Uterus (tissue), 2 donors: Measurements from ENCODE around the gene NELL2.

Experiments used
- CTCF ChIP-seq, 4 experiments: fragments of 200-600 bp in 2 of 4; fragments of 450-650 bp in 2 of 4; sonication (generic) in 2 of 4; IDR thresholded peaks; one replicate each; pipeline ENCODE4 v1.5.1; 2016 to 2019; ENCODE audit warnings: antibody characterized with exemption in 4 of 4, mild to moderate bottlenecking in 2 of 4, moderate library complexity in 1 of 4
- POLR2A ChIP-seq, 2 donors: fragments of 450-650 bp; IDR thresholded peaks; one replicate each; pipeline ENCODE4 v1.6.1; 2016; ENCODE audit warnings: antibody characterized with exemption in 2 of 2, mild to moderate bottlenecking in 1 of 2, moderate library complexity in 1 of 2

- TF ChIP-seq CTCF (IDR thresholded peaks at IDR 0.05): no peak
- TF ChIP-seq POLR2A (IDR thresholded peaks at IDR 0.05): no peak
Measured at GRCh38 chr12:44775901-44776300, 100.2 kb downstream of the NELL2 start.
